HFFc6 (cell line): Measurements from ENCODE around the gene POLG. TPM values are rescaled to one million over a fixed set of nuclear protein-coding genes. Genes with fewer than 3 reads are reported as not detected.

Experiments used
- DNase-seq: peaks from one replicate; pipeline ENCODE4 v3.0.0-alpha.2; 2018
- H3K27ac Mint-ChIP-seq: 2 replicates; pipeline ENCODE4 v1.8.0; 2020; ENCODE audit warnings: mild to moderate bottlenecking, mixed read lengths
- H3K27me3 Mint-ChIP-seq: 2 replicates; pipeline ENCODE4 v1.8.0; 2021; ENCODE audit warnings: mild to moderate bottlenecking, moderate library complexity, mixed read lengths; ENCODE audit not compliant: insufficient read depth
- H3K36me3 Mint-ChIP-seq: 2 replicates; pipeline ENCODE4 v1.8.0; 2021; ENCODE audit warnings: low read depth, mixed read lengths
- H3K4me1 Mint-ChIP-seq: 2 replicates; pipeline ENCODE4 v1.8.0; 2020; ENCODE audit warnings: low read depth, mixed read lengths
- H3K4me3 Mint-ChIP-seq: 2 replicates; pipeline ENCODE4 v1.8.0; 2020; ENCODE audit warnings: mild to moderate bottlenecking, moderate library complexity, mixed read lengths
- H3K9me3 Mint-ChIP-seq: 2 replicates; pipeline ENCODE4 v1.8.0; 2020; ENCODE audit warnings: mild to moderate bottlenecking, mixed read lengths
- CTCF ChIP-seq: fragments of 200-600 bp; sonication (generic); IDR thresholded peaks from 2 replicates; pipeline ENCODE4 v1.5.0; 2021; ENCODE audit warnings: antibody characterized with exemption, mild to moderate bottlenecking
- total RNA-seq, 6 experiments: library from RNA; stranded (reverse); fragmentation: NEBNext Ultra II Directional; extraction: Animal tissue kit (Norgen Biotek cat#: 25700); gene quantifications; 2 replicates in 1 of 6; 3 replicates in 5 of 6; pipeline ENCODE4 v1.2.3, GENCODE V29; 2021

POLG gene
- total RNA-seq, 6 experiments from 2014 or later: 33.1 to 48.3 (median 35.2) TPM

GRCh38 chr15:89367485-89368451 is 33.1 kb upstream of the POLG start:
- H3K4me3 Mint-ChIP-seq: no peak overlapping the region
- no peaks in the 10 kb centered on the region for H3K9me3 Mint-ChIP-seq

GRCh38 chr15:89366656-89367393 is 32.2 kb upstream of the POLG start:
- H3K27me3 Mint-ChIP-seq: peaks cover 76% of the 10 kb centered on the region
- H3K36me3 Mint-ChIP-seq: no peaks in the 10 kb centered on the region
- no peak for TF ChIP-seq CTCF
- H3K27ac Mint-ChIP-seq: no peak overlapping the region
- H3K9me3 Mint-ChIP-seq: no peaks in the 10 kb centered on the region
- H3K4me1 Mint-ChIP-seq: no peaks in the 10 kb centered on the region
- no peak overlapping the region for H3K4me3 Mint-ChIP-seq
- DNase-seq: no peak

More at GRCh38 chr15:89367485-89368451, 33.1 kb upstream of the POLG start:
- peaks cover 81% of the 10 kb centered on the region for H3K27me3 Mint-ChIP-seq
- no peak overlapping the region for H3K27ac Mint-ChIP-seq
- no peaks in the 10 kb centered on the region for H3K36me3 Mint-ChIP-seq
- DNase-seq: no peak
- no peak for TF ChIP-seq CTCF
- H3K4me1 Mint-ChIP-seq: no peaks in the 10 kb centered on the region

GRCh38 chr15:89365462-89366065 is 30.9 kb upstream of the POLG start:
- Mint-ChIP-seq H3K9me3 (no peaks in the 10 kb centered on the region), H3K4me1 (no peaks in the 10 kb centered on the region), H3K4me3 (no peak overlapping the region), H3K27ac (no peak overlapping the region), H3K27me3 (peaks cover 81% of the 10 kb centered on the region), H3K36me3 (no peaks in the 10 kb centered on the region)
- no peak for DNase-seq
- TF ChIP-seq CTCF: no peak

- Mint-ChIP-seq H3K36me3 (no peaks in the 10 kb centered on the region), H3K9me3 (no peaks in the 10 kb centered on the region), H3K4me1 (no peaks in the 10 kb centered on the region), H3K27me3 (peaks cover 80% of the 10 kb centered on the region), H3K4me3 (no peak overlapping the region), H3K27ac (no peak overlapping the region)
- DNase-seq: no peak
- no peak for TF ChIP-seq CTCF
These were observed 30.3 kb upstream of the POLG start for GRCh38 chr15:89364741-89365450.

GRCh38 chr15:89364341-89364740 is 29.7 kb upstream of the POLG start:
- H3K36me3 Mint-ChIP-seq: no peaks in the 10 kb centered on the region
- H3K27ac Mint-ChIP-seq: no peak overlapping the region
- no peaks in the 10 kb centered on the region for H3K9me3 Mint-ChIP-seq
- DNase-seq: no peak
- H3K27me3 Mint-ChIP-seq: peaks cover 80% of the 10 kb centered on the region
- H3K4me3 Mint-ChIP-seq: no peak overlapping the region
- TF ChIP-seq CTCF: no peak
- no peaks in the 10 kb centered on the region for H3K4me1 Mint-ChIP-seq
